B cell (primary cell): Measurements from ENCODE around the gene SSR2. TPM values are rescaled to one million over a fixed set of nuclear protein-coding genes. Genes with fewer than 3 reads are reported as not detected.

Experiments used
- ATAC-seq: fragments of 200-7000 bp; cut with Tn5 transposase; one replicate; pipeline ENCODE4 v1.10.0; 2021; ENCODE audit warnings: low read depth, mild to moderate bottlenecking, moderate number of reproducible peaks, moderate library complexity
- CTCF ChIA-PET: fragments of 350-600 bp; sonication (Branson Sonifier 250); formaldehyde crosslinking; loops from one replicate; lab custom pipeline; 2021; ENCODE audit warnings: antibody characterized with exemption, inconsistent platforms; lab: Charles Lee
- POLR2A ChIA-PET: fragments of 350-600 bp; sonication (Branson Sonifier 250); formaldehyde crosslinking; loops from one replicate; lab custom pipeline; 2021; ENCODE audit warnings: antibody characterized with exemption; lab: Charles Lee
- DNase-seq: peaks from one replicate; pipeline ENCODE4 v3.0.0; 2013
- H2AFZ ChIP-seq: 2 replicates; pipeline ENCODE4 v1.6.1; 2012; ENCODE audit warnings: mild to moderate bottlenecking, low read depth, low read length; ENCODE audit not compliant: insufficient read depth, poor library complexity, severe bottlenecking
- H3K27ac ChIP-seq, 2 donors: 1 replicate in 1 of 2; 2 replicates in 1 of 2; pipeline ENCODE4 v1.5.1; 2012 to 2013; ENCODE audit warnings: low read length in 2 of 2, mild to moderate bottlenecking in 2 of 2, moderate library complexity in 1 of 2
- H3K27me3 ChIP-seq, 4 experiments: fragments of 200-600 bp in 1 of 4; sonication (generic) in 1 of 4; replicated peaks in 1 of 4; 1 replicate in 2 of 4; 2 replicates in 2 of 4; pipeline versions ENCODE4 v1.6.1 to v1.7.0; 2013 to 2016; ENCODE audit warnings: low read length in 3 of 4, mild to moderate bottlenecking in 2 of 4, mixed read lengths in 1 of 4, moderate library complexity in 1 of 4; ENCODE audit not compliant: insufficient read depth in 4 of 4, control insufficient read depth in 3 of 4; ENCODE audit errors: control extremely low read depth in 1 of 4
- H3K36me3 ChIP-seq, 2 experiments: replicated peaks in 1 of 2; 1 replicate in 1 of 2; 2 replicates in 1 of 2; pipeline versions ENCODE4 v1.6.1 to v1.7.1; 2013; ENCODE audit warnings: low read length in 1 of 2; ENCODE audit not compliant: insufficient read depth in 2 of 2, control insufficient read depth in 1 of 2; ENCODE audit errors: control extremely low read depth in 1 of 2, extremely low read depth in 1 of 2
- H3K4me1 ChIP-seq, 2 donors: fragments of 200-600 bp in 1 of 2; sonication (generic) in 1 of 2; 1 replicate in 1 of 2; 2 replicates in 1 of 2; pipeline versions ENCODE4 v1.5.1 to v1.6.1; 2013 to 2017; ENCODE audit warnings: low read length in 2 of 2; ENCODE audit not compliant: control insufficient read depth in 2 of 2, insufficient read depth in 2 of 2
- H3K4me2 ChIP-seq: replicated peaks from 2 replicates; pipeline ENCODE3; 2012; ENCODE audit warnings: mild to moderate bottlenecking, low read depth, low read length; ENCODE audit not compliant: poor library complexity, severe bottlenecking
- H3K4me3 ChIP-seq, 5 experiments: fragments of 200-600 bp in 1 of 5; sonication (generic) in 1 of 5; 1 replicate in 3 of 5; 2 replicates in 2 of 5; pipeline versions ENCODE4 v1.5.1 to v1.7.0; 2011 to 2016; ENCODE audit warnings: low read length in 4 of 5, mild to moderate bottlenecking in 4 of 5, low read depth in 2 of 5, control low read depth in 1 of 5, moderate library complexity in 1 of 5; ENCODE audit not compliant: insufficient read depth in 1 of 5; ENCODE audit errors: control extremely low read depth in 1 of 5, extremely low read depth in 1 of 5
- H3K79me2 ChIP-seq: fragments of 200-600 bp; sonication (generic); one replicate; pipeline ENCODE4 v1.6.0; 2016; ENCODE audit warnings: low read length; ENCODE audit not compliant: control insufficient read depth, insufficient read depth
- H3K9ac ChIP-seq: fragments of 200-600 bp; sonication (generic); 2 replicates; pipeline ENCODE4 v1.6.1; 2017; ENCODE audit warnings: mild to moderate bottlenecking, low read length, moderate library complexity
- H3K9me3 ChIP-seq, 3 donors: one replicate each; pipeline versions ENCODE4 v1.6.1 to v1.7.1; 2013; ENCODE audit warnings: low read length in 2 of 3; ENCODE audit not compliant: control insufficient read depth in 2 of 3, insufficient read depth in 1 of 3; ENCODE audit errors: control extremely low read depth in 1 of 3
- H4K20me1 ChIP-seq: 2 replicates; pipeline ENCODE4 v1.6.0; 2012; ENCODE audit warnings: mild to moderate bottlenecking, low read length; ENCODE audit not compliant: insufficient read depth, control insufficient read depth, poor library complexity, severe bottlenecking
- H3K27ac Mint-ChIP-seq: one replicate; pipeline ENCODE4 v1.8.0; 2021; ENCODE audit warnings: mixed read lengths
- H3K27me3 Mint-ChIP-seq: one replicate; pipeline ENCODE4 v1.8.0; 2021; ENCODE audit warnings: mixed read lengths
- H3K4me1 Mint-ChIP-seq: one replicate; pipeline ENCODE4 v1.8.0; 2021; ENCODE audit warnings: mixed read lengths
- H3K4me3 Mint-ChIP-seq: one replicate; pipeline ENCODE4 v1.8.0; 2021; ENCODE audit warnings: mixed read lengths
- H3K9me3 Mint-ChIP-seq: one replicate; pipeline ENCODE4 v1.8.0; 2022; ENCODE audit warnings: mixed read lengths; ENCODE audit not compliant: insufficient read depth
- EZH2 ChIP-seq: IDR thresholded peaks from 2 replicates; pipeline ENCODE4 v1.6.1; 2012; ENCODE audit warnings: borderline replicate concordance, low read depth, mild to moderate bottlenecking, moderate library complexity, low read length; ENCODE audit not compliant: insufficient read depth, poor library complexity, severe bottlenecking
- WGBS: methylation state at CpG from one replicate; pipeline ENCODE4 v1.1.5; 2013; ENCODE audit warnings: missing lambda C conversion rate; ENCODE audit not compliant: insufficient coverage; 5-methylcytosine and 5-hydroxymethylcytosine counted together
- intact Hi-C: fragments of 100-400 bp; cut with micrococcal nuclease; formaldehyde crosslinking; loops from one replicate; pipeline ENCODE4 v1.10.0; 2022
- polyA plus RNA-seq: library from polyadenylated mRNA; depleted of rRNA; stranded (reverse); fragments of >200 nt; gene quantifications from 2 replicates; pipeline ENCODE4 v1.2.3, GENCODE V29; 2012
- total RNA-seq, 2 donors: library from RNA; stranded (reverse); fragments of 120-200 nt in 1 of 2; gene quantifications; 1 replicate in 1 of 2; 2 replicates in 1 of 2; pipeline versions ENCODE4 v1.2.3 to v1.2.4, GENCODE V29; 2013 to 2022
- TF ChIP-seq, protein P1 (sequence below): fragments of 200-600 bp; IDR thresholded peaks from one replicate; pipeline ENCODE4 v1.8.0; 2022; ENCODE audit warnings: antibody characterized with exemption, mild to moderate bottlenecking

Gene SSR2
- total and polyA plus RNA-seq, 2 donors (not counting 1 experiment from before 2014, with no cell fraction given) = 160 to 359 TPM

DNA sequence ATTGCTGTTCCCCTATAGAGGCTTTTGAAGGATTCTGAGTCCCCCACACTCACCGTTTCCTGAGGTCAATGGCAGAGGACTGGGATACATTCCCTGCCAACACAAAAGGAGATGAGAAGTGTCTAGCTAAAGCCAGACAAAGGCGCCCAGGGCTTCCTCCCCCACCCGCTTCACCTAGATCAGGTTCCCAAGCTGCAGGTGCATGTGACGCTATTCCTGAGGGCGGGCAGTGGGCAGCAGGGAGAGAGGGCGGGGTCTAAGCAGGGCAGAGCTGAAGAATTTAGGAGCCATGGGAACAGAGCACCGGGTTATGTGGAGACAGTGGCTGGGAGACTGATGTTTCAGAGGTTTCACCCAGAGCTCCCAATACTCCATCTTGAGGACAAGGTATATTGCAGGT lies 36.4 kb downstream of the SSR2 start:
- POLR2A ChIA-PET = interaction anchor here (0.9 to 4.8 kb wide), 8 partner anchors 14 to 128 kb away, joined by 3 to 44 read pairs (median 5); partner anchors contain the start of genes GON4L and KHDC4
- no peak for ATAC-seq
- H3K4me3 ChIP-seq = no peak overlapping the region
- Mint-ChIP-seq H3K4me1 (peaks cover 65% of the 10 kb centered on the region), H3K27me3 (no peaks in the 10 kb centered on the region), H3K4me3 (peak overlapping the region; percentile 95), H3K27ac (peak overlapping the region; percentile 94), H3K9me3 (no peaks in the 10 kb centered on the region)
- CTCF ChIA-PET = interaction anchor here (1.0 to 12.2 kb wide), 13 partner anchors 10 to 74 kb away, joined by 3 to 206 read pairs (median 8); partner anchors contain the start of genes KHDC4 and RXFP4
- H3K4me1 ChIP-seq = peaks cover 61 to 67% of the 10 kb centered on the region in 2 donors
- H3K27ac ChIP-seq = peak overlapping the region; percentile 70 to 91
- no peaks in the 10 kb centered on the region for H3K9me3 ChIP-seq
- TF ChIP-seq, protein P1, sequence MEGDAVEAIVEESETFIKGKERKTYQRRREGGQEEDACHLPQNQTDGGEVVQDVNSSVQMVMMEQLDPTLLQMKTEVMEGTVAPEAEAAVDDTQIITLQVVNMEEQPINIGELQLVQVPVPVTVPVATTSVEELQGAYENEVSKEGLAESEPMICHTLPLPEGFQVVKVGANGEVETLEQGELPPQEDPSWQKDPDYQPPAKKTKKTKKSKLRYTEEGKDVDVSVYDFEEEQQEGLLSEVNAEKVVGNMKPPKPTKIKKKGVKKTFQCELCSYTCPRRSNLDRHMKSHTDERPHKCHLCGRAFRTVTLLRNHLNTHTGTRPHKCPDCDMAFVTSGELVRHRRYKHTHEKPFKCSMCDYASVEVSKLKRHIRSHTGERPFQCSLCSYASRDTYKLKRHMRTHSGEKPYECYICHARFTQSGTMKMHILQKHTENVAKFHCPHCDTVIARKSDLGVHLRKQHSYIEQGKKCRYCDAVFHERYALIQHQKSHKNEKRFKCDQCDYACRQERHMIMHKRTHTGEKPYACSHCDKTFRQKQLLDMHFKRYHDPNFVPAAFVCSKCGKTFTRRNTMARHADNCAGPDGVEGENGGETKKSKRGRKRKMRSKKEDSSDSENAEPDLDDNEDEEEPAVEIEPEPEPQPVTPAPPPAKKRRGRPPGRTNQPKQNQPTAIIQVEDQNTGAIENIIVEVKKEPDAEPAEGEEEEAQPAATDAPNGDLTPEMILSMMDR = no peak
- TF ChIP-seq EZH2 = no peak
- WGBS = 98% methylated on average over 7 of the region's 7 CpGs
- H3K27me3 ChIP-seq = no peaks in the 10 kb centered on the region
- H3K79me2 ChIP-seq = peaks cover 85% of the 10 kb centered on the region
- no peaks in the 10 kb centered on the region for H3K36me3 ChIP-seq
- H2AFZ ChIP-seq = no peak overlapping the region
- intact Hi-C loops = no loop called here
- no peak overlapping the region for H3K9ac ChIP-seq
- H3K4me2 ChIP-seq = peak overlapping the region; percentile 93
- no peak for DNase-seq
- H4K20me1 ChIP-seq = no peaks in the 10 kb centered on the region
